Measurements from ENCODE around the gene CSRP3.

Gene CSRP3

DNA sequence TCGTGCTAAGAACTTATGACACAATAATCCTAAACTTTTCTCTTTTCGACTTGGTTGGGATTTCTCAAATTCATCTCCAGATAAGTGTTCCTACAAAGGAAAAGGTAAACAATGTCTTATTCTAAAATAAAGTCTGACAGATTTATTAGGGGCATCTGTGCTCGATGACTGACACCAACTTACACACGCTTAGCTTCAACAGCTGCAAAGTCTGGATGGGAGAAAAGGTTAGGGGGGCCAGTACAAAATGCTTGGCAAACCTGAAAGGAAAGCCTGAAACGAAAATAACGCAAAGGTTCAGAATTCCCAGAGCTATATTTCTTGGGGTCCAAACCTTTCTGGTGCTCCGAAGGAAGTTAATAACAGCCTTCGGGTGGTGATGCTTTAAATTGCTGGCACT, 35.6 kb upstream of the CSRP3 start:
- TF ChIP-seq CTCF (IDR thresholded peaks at IDR 0.05; ENCODE audit: control insufficient read depth, extremely low read depth, insufficient read depth) = no peak
- DNase-seq (ENCODE audit: low read depth) = no peak
- no peak overlapping the region for H3K4me3 ChIP-seq (ENCODE audit: low read depth, low read length)

GRCh38 chr11:19234231-19234817, 32.5 kb upstream of the CSRP3 start:
- H3K4me3 ChIP-seq (ENCODE audit: low read depth, low read length) = no peak overlapping the region
- DNase-seq (ENCODE audit: low read depth) = no peak
- no peak for TF ChIP-seq CTCF (IDR thresholded peaks at IDR 0.05; ENCODE audit: control insufficient read depth, extremely low read depth, insufficient read depth)

- no peak for TF ChIP-seq CTCF (IDR thresholded peaks at IDR 0.05; ENCODE audit: control insufficient read depth, extremely low read depth, insufficient read depth)
- no peak for DNase-seq (ENCODE audit: low read depth)
- H3K4me3 ChIP-seq (ENCODE audit: low read depth, low read length) = no peak overlapping the region
These were observed 31.2 kb upstream of the CSRP3 start for GRCh38 chr11:19232910-19233503.

DNA sequence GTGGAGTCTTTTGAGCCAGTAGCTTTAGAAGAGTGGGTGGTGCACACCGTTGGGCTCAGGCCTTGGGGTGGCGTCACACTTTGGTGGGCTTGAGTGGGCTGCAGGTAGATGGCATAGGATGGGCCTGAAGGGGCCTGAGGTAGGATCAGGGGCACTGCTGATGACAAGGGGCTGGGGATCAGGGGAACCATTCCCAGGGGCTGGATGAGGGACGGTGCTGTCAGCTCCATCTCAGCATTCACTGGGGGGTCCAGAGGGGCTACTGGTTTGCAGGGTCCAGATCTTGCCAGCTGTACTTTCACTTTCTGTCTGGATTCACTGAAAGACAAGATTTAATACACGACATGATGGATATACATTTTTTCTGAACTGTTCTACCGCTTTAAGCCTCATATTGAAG, 27.9 kb upstream of the CSRP3 start:
- H3K4me3 ChIP-seq (ENCODE audit: low read depth, low read length) = no peak overlapping the region
- no peak for TF ChIP-seq CTCF (IDR thresholded peaks at IDR 0.05; ENCODE audit: control insufficient read depth, extremely low read depth, insufficient read depth)
- no peak for DNase-seq (ENCODE audit: low read depth)

GRCh38 chr11:19228968-19229367, 27.2 kb upstream of the CSRP3 start:
- H3K4me3 ChIP-seq (ENCODE audit: low read depth, low read length) = no peak overlapping the region
- DNase-seq (ENCODE audit: low read depth) = no peak
- TF ChIP-seq CTCF (IDR thresholded peaks at IDR 0.05; ENCODE audit: control insufficient read depth, extremely low read depth, insufficient read depth) = no peak

DNA sequence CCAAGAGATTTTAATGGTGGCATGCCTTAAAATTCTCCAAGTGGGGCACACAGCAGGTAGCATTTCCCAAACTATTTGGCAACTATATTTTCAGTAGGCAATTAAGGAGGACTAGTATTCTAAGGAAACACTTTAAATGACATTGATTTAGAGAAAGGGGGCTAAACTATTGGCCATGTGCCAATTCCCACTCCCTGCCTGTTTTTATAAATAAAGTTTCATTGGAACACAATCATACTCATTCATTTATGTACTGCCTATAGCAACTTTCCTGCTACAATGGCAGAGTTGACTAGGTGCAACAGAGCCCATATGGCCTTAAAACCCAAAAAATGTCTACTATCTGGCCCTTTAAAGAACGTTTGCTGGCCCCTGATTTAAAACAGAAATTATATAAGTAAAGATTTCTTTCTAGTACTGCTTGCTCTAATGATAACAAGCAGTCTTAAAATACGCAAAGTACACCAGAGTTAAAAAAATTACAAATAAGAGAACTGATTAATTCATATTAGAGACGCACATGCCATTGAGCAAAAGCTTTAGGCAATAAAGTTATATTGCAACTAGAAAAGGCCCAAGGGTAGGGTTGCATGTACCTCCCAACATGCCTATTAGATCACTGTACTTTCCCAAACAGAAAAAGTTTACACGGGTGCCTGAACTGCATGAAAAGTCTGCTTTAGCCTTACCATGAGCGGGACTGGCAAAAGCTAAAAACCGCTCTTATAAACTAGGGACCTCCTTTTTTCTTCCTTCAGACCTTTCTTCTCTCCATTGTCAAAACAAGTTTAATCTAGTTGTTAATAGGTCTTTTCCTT, 24.8 kb upstream of the CSRP3 start:
- no peak overlapping the region for H3K4me3 ChIP-seq (ENCODE audit: low read depth, low read length)
- no peak for DNase-seq (ENCODE audit: low read depth)
- TF ChIP-seq CTCF (IDR thresholded peaks at IDR 0.05; ENCODE audit: control insufficient read depth, extremely low read depth, insufficient read depth) = no peak
